Measurements from ENCODE around the gene SLC12A1.

SLC12A1 gene

GRCh38 chr15:48242015-48242414 lies 35.9 kb downstream of the SLC12A1 start:
- Histone ChIP-seq H3K4me1 (ENCODE audit: control insufficient read depth, insufficient read depth, low read length) (no peaks in the 10 kb centered on the region), H3K9ac (ENCODE audit: low read length in 2 of 2) (no peak overlapping the region), H3K27ac (ENCODE audit: low read length) (no peak overlapping the region)

GRCh38 chr15:48242535-48242934 lies 36.4 kb downstream of the SLC12A1 start:
- no peaks in the 10 kb centered on the region for H3K4me1 ChIP-seq (ENCODE audit: control insufficient read depth, insufficient read depth, low read length)
- no peak overlapping the region for H3K27ac ChIP-seq (ENCODE audit: low read length)
- no peaks in the 10 kb centered on the region for H3K36me3 ChIP-seq (ENCODE audit: control insufficient read depth in 2 of 2, insufficient read depth in 2 of 2, low read length in 2 of 2)
- H3K9ac ChIP-seq (ENCODE audit: low read length in 2 of 2): no peak overlapping the region
- H3K9me3 ChIP-seq (ENCODE audit: control insufficient read depth in 2 of 2, low read length in 2 of 2): no peaks in the 10 kb centered on the region
- H3K4me3 ChIP-seq (ENCODE audit: low read length in 2 of 2): no peak overlapping the region
- no peaks in the 10 kb centered on the region for H3K27me3 ChIP-seq (ENCODE audit: control insufficient read depth in 1 of 2, insufficient read depth in 2 of 2, low read length in 2 of 2)

More at GRCh38 chr15:48242015-48242414, 35.9 kb downstream of the SLC12A1 start:
- Histone ChIP-seq H3K9me3 (ENCODE audit: control insufficient read depth in 2 of 2, low read length in 2 of 2) (no peaks in the 10 kb centered on the region), H3K4me3 (ENCODE audit: low read length in 2 of 2) (no peak overlapping the region), H3K27me3 (ENCODE audit: control insufficient read depth in 1 of 2, insufficient read depth in 2 of 2, low read length in 2 of 2) (no peaks in the 10 kb centered on the region), H3K36me3 (ENCODE audit: control insufficient read depth in 2 of 2, insufficient read depth in 2 of 2, low read length in 2 of 2) (no peaks in the 10 kb centered on the region)

- Histone ChIP-seq H3K9me3 (ENCODE audit: control insufficient read depth in 2 of 2, low read length in 2 of 2) (no peaks in the 10 kb centered on the region), H3K27me3 (ENCODE audit: control insufficient read depth in 1 of 2, insufficient read depth in 2 of 2, low read length in 2 of 2) (no peaks in the 10 kb centered on the region), H3K9ac (ENCODE audit: low read length in 2 of 2) (no peak overlapping the region), H3K4me1 (ENCODE audit: control insufficient read depth, insufficient read depth, low read length) (no peaks in the 10 kb centered on the region), H3K4me3 (ENCODE audit: low read length in 2 of 2) (no peak overlapping the region), H3K27ac (ENCODE audit: low read length) (no peak overlapping the region), H3K36me3 (ENCODE audit: control insufficient read depth in 2 of 2, insufficient read depth in 2 of 2, low read length in 2 of 2) (no peaks in the 10 kb centered on the region)
Measured at GRCh38 chr15:48244921-48245320, 38.8 kb downstream of the SLC12A1 start.

GRCh38 chr15:48248414-48248813 lies 42.3 kb downstream of the SLC12A1 start:
- H3K36me3 ChIP-seq (ENCODE audit: control insufficient read depth in 2 of 2, insufficient read depth in 2 of 2, low read length in 2 of 2): no peaks in the 10 kb centered on the region
- H3K9me3 ChIP-seq (ENCODE audit: control insufficient read depth in 2 of 2, low read length in 2 of 2): no peaks in the 10 kb centered on the region
- no peak overlapping the region for H3K9ac ChIP-seq (ENCODE audit: low read length in 2 of 2)
- no peak overlapping the region for H3K4me3 ChIP-seq (ENCODE audit: low read length in 2 of 2)
- no peak overlapping the region for H3K27ac ChIP-seq (ENCODE audit: low read length)
- no peaks in the 10 kb centered on the region for H3K4me1 ChIP-seq (ENCODE audit: control insufficient read depth, insufficient read depth, low read length)
- H3K27me3 ChIP-seq (ENCODE audit: control insufficient read depth in 1 of 2, insufficient read depth in 2 of 2, low read length in 2 of 2): no peaks in the 10 kb centered on the region

GRCh38 chr15:48250640-48251076 lies 44.6 kb downstream of the SLC12A1 start:
- H3K27me3 ChIP-seq (ENCODE audit: control insufficient read depth in 1 of 2, insufficient read depth in 2 of 2, low read length in 2 of 2): no peaks in the 10 kb centered on the region
- H3K36me3 ChIP-seq (ENCODE audit: control insufficient read depth in 2 of 2, insufficient read depth in 2 of 2, low read length in 2 of 2): no peaks in the 10 kb centered on the region
- H3K4me3 ChIP-seq (ENCODE audit: low read length in 2 of 2): no peak overlapping the region
- H3K9ac ChIP-seq (ENCODE audit: low read length in 2 of 2): no peak overlapping the region
- no peak overlapping the region for H3K27ac ChIP-seq (ENCODE audit: low read length)
- H3K9me3 ChIP-seq (ENCODE audit: control insufficient read depth in 2 of 2, low read length in 2 of 2): no peaks in the 10 kb centered on the region
- no peaks in the 10 kb centered on the region for H3K4me1 ChIP-seq (ENCODE audit: control insufficient read depth, insufficient read depth, low read length)

- Histone ChIP-seq H3K4me1 (ENCODE audit: control insufficient read depth, insufficient read depth, low read length) (no peaks in the 10 kb centered on the region), H3K36me3 (ENCODE audit: control insufficient read depth in 2 of 2, insufficient read depth in 2 of 2, low read length in 2 of 2) (no peaks in the 10 kb centered on the region), H3K27me3 (ENCODE audit: control insufficient read depth in 1 of 2, insufficient read depth in 2 of 2, low read length in 2 of 2) (no peaks in the 10 kb centered on the region), H3K9ac (ENCODE audit: low read length in 2 of 2) (no peak overlapping the region), H3K4me3 (ENCODE audit: low read length in 2 of 2) (no peak overlapping the region), H3K9me3 (ENCODE audit: control insufficient read depth in 2 of 2, low read length in 2 of 2) (no peaks in the 10 kb centered on the region), H3K27ac (ENCODE audit: low read length) (no peak overlapping the region)
Measured at GRCh38 chr15:48253172-48253571, 47.1 kb downstream of the SLC12A1 start.

GRCh38 chr15:48265135-48265534 lies 59.0 kb downstream of the SLC12A1 start:
- Histone ChIP-seq H3K27me3 (ENCODE audit: control insufficient read depth in 1 of 2, insufficient read depth in 2 of 2, low read length in 2 of 2) (no peaks in the 10 kb centered on the region), H3K4me3 (ENCODE audit: low read length in 2 of 2) (no peak overlapping the region), H3K27ac (ENCODE audit: low read length) (no peak overlapping the region), H3K9ac (ENCODE audit: low read length in 2 of 2) (no peak overlapping the region), H3K36me3 (ENCODE audit: control insufficient read depth in 2 of 2, insufficient read depth in 2 of 2, low read length in 2 of 2) (no peaks in the 10 kb centered on the region), H3K4me1 (ENCODE audit: control insufficient read depth, insufficient read depth, low read length) (no peaks in the 10 kb centered on the region), H3K9me3 (ENCODE audit: control insufficient read depth in 2 of 2, low read length in 2 of 2) (no peaks in the 10 kb centered on the region)

GRCh38 chr15:48266024-48266689 lies 60.1 kb downstream of the SLC12A1 start:
- Histone ChIP-seq H3K36me3 (ENCODE audit: control insufficient read depth in 2 of 2, insufficient read depth in 2 of 2, low read length in 2 of 2) (no peaks in the 10 kb centered on the region), H3K27ac (ENCODE audit: low read length) (no peak overlapping the region), H3K9me3 (ENCODE audit: control insufficient read depth in 2 of 2, low read length in 2 of 2) (no peaks in the 10 kb centered on the region), H3K9ac (ENCODE audit: low read length in 2 of 2) (no peak overlapping the region), H3K4me3 (ENCODE audit: low read length in 2 of 2) (no peak overlapping the region), H3K4me1 (ENCODE audit: control insufficient read depth, insufficient read depth, low read length) (no peaks in the 10 kb centered on the region), H3K27me3 (ENCODE audit: control insufficient read depth in 1 of 2, insufficient read depth in 2 of 2, low read length in 2 of 2) (no peaks in the 10 kb centered on the region)

GRCh38 chr15:48267766-48268165 lies 61.7 kb downstream of the SLC12A1 start:
- no peak overlapping the region for H3K9ac ChIP-seq (ENCODE audit: low read length in 2 of 2)
- H3K27ac ChIP-seq (ENCODE audit: low read length): no peak overlapping the region
- H3K36me3 ChIP-seq (ENCODE audit: control insufficient read depth in 2 of 2, insufficient read depth in 2 of 2, low read length in 2 of 2): no peaks in the 10 kb centered on the region
- no peak overlapping the region for H3K4me3 ChIP-seq (ENCODE audit: low read length in 2 of 2)
- H3K9me3 ChIP-seq (ENCODE audit: control insufficient read depth in 2 of 2, low read length in 2 of 2): no peaks in the 10 kb centered on the region
- H3K27me3 ChIP-seq (ENCODE audit: control insufficient read depth in 1 of 2, insufficient read depth in 2 of 2, low read length in 2 of 2): no peaks in the 10 kb centered on the region
- no peaks in the 10 kb centered on the region for H3K4me1 ChIP-seq (ENCODE audit: control insufficient read depth, insufficient read depth, low read length)

GRCh38 chr15:48273049-48273448 lies 66.9 kb downstream of the SLC12A1 start:
- Histone ChIP-seq H3K4me3 (ENCODE audit: low read length in 2 of 2) (no peak overlapping the region), H3K27ac (ENCODE audit: low read length) (no peak overlapping the region), H3K27me3 (ENCODE audit: control insufficient read depth in 1 of 2, insufficient read depth in 2 of 2, low read length in 2 of 2) (no peaks in the 10 kb centered on the region), H3K9ac (ENCODE audit: low read length in 2 of 2) (no peak overlapping the region), H3K4me1 (ENCODE audit: control insufficient read depth, insufficient read depth, low read length) (no peaks in the 10 kb centered on the region), H3K9me3 (ENCODE audit: control insufficient read depth in 2 of 2, low read length in 2 of 2) (no peaks in the 10 kb centered on the region), H3K36me3 (ENCODE audit: control insufficient read depth in 2 of 2, insufficient read depth in 2 of 2, low read length in 2 of 2) (no peaks in the 10 kb centered on the region)

- no peak overlapping the region for H3K4me3 ChIP-seq (ENCODE audit: low read length in 2 of 2)
- no peaks in the 10 kb centered on the region for H3K27me3 ChIP-seq (ENCODE audit: control insufficient read depth in 1 of 2, insufficient read depth in 2 of 2, low read length in 2 of 2)
- H3K27ac ChIP-seq (ENCODE audit: low read length): no peak overlapping the region
Measured at GRCh38 chr15:48278666-48279065, 72.6 kb downstream of the SLC12A1 start.

More at GRCh38 chr15:48278666-48279065, 72.6 kb downstream of the SLC12A1 start:
- no peaks in the 10 kb centered on the region for H3K9me3 ChIP-seq (ENCODE audit: control insufficient read depth in 2 of 2, low read length in 2 of 2)
- no peaks in the 10 kb centered on the region for H3K36me3 ChIP-seq (ENCODE audit: control insufficient read depth in 2 of 2, insufficient read depth in 2 of 2, low read length in 2 of 2)
- H3K4me1 ChIP-seq (ENCODE audit: control insufficient read depth, insufficient read depth, low read length): peaks cover 20% of the 10 kb centered on the region
- H3K9ac ChIP-seq (ENCODE audit: low read length in 2 of 2): no peak overlapping the region
